GM20000 (cell line): ENCODE results near the gene CHST11.

Source experiments
- DNase-seq: peaks from one replicate; pipeline ENCODE4 v3.0.0; 2012; ENCODE audit warnings: low spot score
- CTCF ChIP-seq: IDR thresholded peaks from 2 replicates; pipeline ENCODE4 v1.5.1; 2012; ENCODE audit warnings: mild to moderate bottlenecking, control low read depth; ENCODE audit errors: extremely low read depth, missing control alignments

The CHST11 gene

GRCh38 chr12:104488374-104488773, 31.6 kb downstream of the CHST11 start:
- DNase-seq = no peak
- TF ChIP-seq CTCF = no peak

GRCh38 chr12:104490186-104490585, 33.4 kb downstream of the CHST11 start:
- TF ChIP-seq CTCF = no peak
- no peak for DNase-seq

GRCh38 chr12:104490850-104491249, 34.1 kb downstream of the CHST11 start:
- DNase-seq = no peak
- TF ChIP-seq CTCF = no peak

GRCh38 chr12:104493496-104493895, 36.7 kb downstream of the CHST11 start:
- TF ChIP-seq CTCF = no peak
- DNase-seq = no peak

GRCh38 chr12:104494137-104494792, 37.5 kb downstream of the CHST11 start:
- no peak for DNase-seq
- TF ChIP-seq CTCF = no peak

GRCh38 chr12:104494793-104495158, 38.0 kb downstream of the CHST11 start:
- no peak for TF ChIP-seq CTCF
- DNase-seq = no peak

- no peak for DNase-seq
- no peak for TF ChIP-seq CTCF
Measured at GRCh38 chr12:104495786-104496185, 39.0 kb downstream of the CHST11 start.

- DNase-seq = no peak
- TF ChIP-seq CTCF = no peak
Measured at GRCh38 chr12:104496336-104496735, 39.6 kb downstream of the CHST11 start.
